Panc1 (cell line): ENCODE data around the gene GGA1. TPM values are rescaled to one million over a fixed set of nuclear protein-coding genes. Genes with fewer than 3 reads are reported as not detected.

Experiments used
- ATAC-seq: fragments of 200-7000 bp; cut with Tn5 transposase; 2 replicates; pipeline ENCODE4 v1.9.1; 2020; ENCODE audit warnings: mild to moderate bottlenecking, moderate library complexity
- BruUV-seq: library from RNA; stranded (reverse); fragments of 400-500 nt; replicated peaks from 2 replicates; lab custom pipeline; 2021; lab: Mats Ljungman, UMichigan
- CTCF ChIA-PET: fragments of 300-600 bp; sonication (Branson Sonifier 250); formaldehyde crosslinking; loops from one replicate; lab custom pipeline; 2022; ENCODE audit warnings: antibody characterized with exemption; lab: Charles Lee
- POLR2A ChIA-PET: fragments of 300-600 bp; sonication (Branson Sonifier 250); formaldehyde crosslinking; loops from one replicate; lab custom pipeline; 2022; ENCODE audit warnings: antibody characterized with exemption; lab: Charles Lee
- DNase-seq: peaks from one replicate; pipeline ENCODE4 v3.0.0-alpha.2; 2010; ENCODE audit warnings: low read depth, low spot score
- H3K27ac ChIP-seq: 2 replicates; pipeline ENCODE4 v1.5.1; 2011; ENCODE audit warnings: mild to moderate bottlenecking, low read length, inconsistent platforms
- H3K27me3 ChIP-seq: fragments of 200-500 bp; sonication (Bioruptor generic); 2 replicates; pipeline ENCODE4 v1.6.0; 2014; ENCODE audit warnings: low read length, inconsistent platforms; ENCODE audit not compliant: control insufficient read depth, insufficient read depth
- H3K36me3 ChIP-seq: fragments of 200-500 bp; sonication (Bioruptor generic); 2 replicates; pipeline ENCODE4 v1.5.1; 2014; ENCODE audit warnings: inconsistent platforms, mild to moderate bottlenecking, low read length, moderate library complexity; ENCODE audit not compliant: control insufficient read depth, insufficient read depth
- H3K4me1 ChIP-seq: 2 replicates; pipeline ENCODE4 v1.5.1; 2011; ENCODE audit warnings: inconsistent platforms, mild to moderate bottlenecking, low read length, moderate library complexity; ENCODE audit not compliant: control insufficient read depth, insufficient read depth
- H3K4me3 ChIP-seq, 2 experiments: 2 replicates each; pipeline ENCODE4 v1.5.1; 2011 to 2012; ENCODE audit warnings: low read depth in 2 of 2, low read length in 2 of 2, mild to moderate bottlenecking in 2 of 2, inconsistent platforms in 1 of 2, moderate library complexity in 1 of 2
- H3K9me3 ChIP-seq: fragments of 200-500 bp; sonication (Bioruptor generic); 2 replicates; pipeline ENCODE4 v1.5.1; 2014; ENCODE audit warnings: low read depth, mild to moderate bottlenecking, inconsistent platforms, low read length, moderate library complexity; ENCODE audit not compliant: control insufficient read depth, insufficient read depth
- POLR2AphosphoS5 ChIP-seq: IDR thresholded peaks from 2 replicates; pipeline ENCODE4 v1.6.1; 2012; ENCODE audit warnings: mild to moderate bottlenecking, low read depth, low read length, moderate library complexity
- REST ChIP-seq, 2 experiments: IDR thresholded peaks; 2 replicates each; pipeline ENCODE4 v1.6.1; 2011 to 2012; ENCODE audit warnings: low read depth in 2 of 2, control low read depth in 1 of 2, low read length in 1 of 2, mild to moderate bottlenecking in 1 of 2, moderate library complexity in 1 of 2; ENCODE audit not compliant: insufficient read depth in 1 of 2
- SIN3A ChIP-seq: IDR thresholded peaks from 2 replicates; pipeline ENCODE4 v1.6.1; 2012; ENCODE audit warnings: low read depth, mild to moderate bottlenecking, low read length, moderate library complexity, borderline replicate concordance; ENCODE audit not compliant: insufficient read depth
- TCF7L2 ChIP-seq: IDR thresholded peaks from 2 replicates; pipeline ENCODE4 v1.6.1; 2011; ENCODE audit warnings: mild to moderate bottlenecking, low read depth, low read length, inconsistent platforms
- in situ Hi-C: cut with HindIII; loops from 2 replicates; pipeline ENCODE4 v1.10.0; 2016; ENCODE audit warnings: low sequenced_read_pairs, low pct_unique_long_range_greater_than_20kb
- intact Hi-C: fragments of 100-400 bp; cut with micrococcal nuclease; formaldehyde crosslinking; loops from one replicate; pipeline ENCODE4 v1.10.0; 2022; ENCODE audit not compliant: unreplicated experiment
- total RNA-seq: library from RNA; stranded (reverse); gene quantifications from one replicate; pipeline ENCODE4 v1.2.1, GENCODE V29; 2021; ENCODE audit not compliant: unreplicated experiment
- TF ChIP-seq, protein P1 (sequence below): fragments of 450-650 bp; IDR thresholded peaks from 2 replicates; pipeline ENCODE4 v1.5.1; 2017; ENCODE audit warnings: mild to moderate bottlenecking

GGA1 gene
- total RNA-seq, 1 experiment from 2014 or later = 45.4 TPM

- TF ChIP-seq POLR2AphosphoS5 = no peak
- TF ChIP-seq SIN3A = no peak
- no peak for TF ChIP-seq TCF7L2
- no peak for TF ChIP-seq REST (IDR thresholded peaks at IDR 0.05; ENCODE audit: insufficient read depth in 1 of 2, low read depth in 2 of 2, low read length in 1 of 2)
- TF ChIP-seq, protein P1, sequence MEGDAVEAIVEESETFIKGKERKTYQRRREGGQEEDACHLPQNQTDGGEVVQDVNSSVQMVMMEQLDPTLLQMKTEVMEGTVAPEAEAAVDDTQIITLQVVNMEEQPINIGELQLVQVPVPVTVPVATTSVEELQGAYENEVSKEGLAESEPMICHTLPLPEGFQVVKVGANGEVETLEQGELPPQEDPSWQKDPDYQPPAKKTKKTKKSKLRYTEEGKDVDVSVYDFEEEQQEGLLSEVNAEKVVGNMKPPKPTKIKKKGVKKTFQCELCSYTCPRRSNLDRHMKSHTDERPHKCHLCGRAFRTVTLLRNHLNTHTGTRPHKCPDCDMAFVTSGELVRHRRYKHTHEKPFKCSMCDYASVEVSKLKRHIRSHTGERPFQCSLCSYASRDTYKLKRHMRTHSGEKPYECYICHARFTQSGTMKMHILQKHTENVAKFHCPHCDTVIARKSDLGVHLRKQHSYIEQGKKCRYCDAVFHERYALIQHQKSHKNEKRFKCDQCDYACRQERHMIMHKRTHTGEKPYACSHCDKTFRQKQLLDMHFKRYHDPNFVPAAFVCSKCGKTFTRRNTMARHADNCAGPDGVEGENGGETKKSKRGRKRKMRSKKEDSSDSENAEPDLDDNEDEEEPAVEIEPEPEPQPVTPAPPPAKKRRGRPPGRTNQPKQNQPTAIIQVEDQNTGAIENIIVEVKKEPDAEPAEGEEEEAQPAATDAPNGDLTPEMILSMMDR = no peak
- ATAC-seq (no peak), DNase-seq (no peak)
- POLR2A ChIA-PET = interaction anchor here (0.7 kb wide), 1 partner anchor 10 kb away, joined by 6 read pairs; no protein-coding TSS in a partner anchor
- H3K27me3 ChIP-seq = no peaks in the 10 kb centered on the region
- BruUV-seq = no TSS peak
- CTCF ChIA-PET = interaction anchor here (2.7 kb wide), 1 partner anchor 19 kb away, joined by 11 read pairs; no protein-coding TSS in a partner anchor
- no peak overlapping the region for H3K4me3 ChIP-seq
- no peaks in the 10 kb centered on the region for H3K9me3 ChIP-seq
- H3K4me1 ChIP-seq = peaks cover 32% of the 10 kb centered on the region
- H3K36me3 ChIP-seq = no peaks in the 10 kb centered on the region
- in situ Hi-C loops = no loop called here
- peak overlapping the region; percentile 39; the same call in 1 of the 2 replicates for H3K27ac ChIP-seq
- intact Hi-C loops = loop anchor here (2.0 kb wide), 1 partner anchor 37 kb away; no protein-coding TSS in a partner anchor
These were observed 71.0 kb downstream of the GGA1 start for GRCh38 chr22:37679670-37680069.

DNA sequence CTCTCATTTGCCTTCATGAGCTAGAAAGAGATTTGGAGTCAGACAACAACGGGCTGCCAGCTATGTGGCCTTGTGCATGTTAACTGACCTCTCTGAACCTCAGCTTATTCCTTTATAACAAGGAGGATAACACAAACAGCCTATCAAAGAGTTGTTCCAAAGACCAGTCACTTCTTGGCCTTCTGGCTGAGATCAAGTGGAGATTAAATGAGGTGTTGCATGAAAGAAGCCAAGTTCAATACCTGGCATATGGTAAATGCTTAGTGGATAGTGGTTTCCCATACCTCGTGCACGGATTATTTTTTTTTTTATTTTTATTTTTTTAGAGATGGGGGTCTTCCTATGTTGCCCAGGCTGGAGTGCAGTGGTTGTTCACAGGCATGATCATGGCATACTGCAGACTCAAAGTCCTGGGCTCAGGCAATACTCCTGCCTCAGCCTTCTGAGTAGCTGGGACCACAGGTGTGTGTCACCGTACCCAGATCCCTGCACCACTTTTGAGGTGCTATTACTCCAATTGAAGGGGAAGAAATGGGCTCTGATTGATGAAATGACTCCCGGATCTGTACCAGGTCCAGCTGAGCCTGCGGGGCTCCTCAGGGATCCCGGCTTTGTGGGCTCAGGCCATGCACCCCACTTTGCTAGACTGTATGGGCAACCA lies 71.7 kb downstream of the GGA1 start:
- POLR2A ChIA-PET = no interaction called here
- H3K4me3 ChIP-seq = no peak overlapping the region
- in situ Hi-C loops (no loop called here), intact Hi-C loops (loop anchor here (2.0 kb wide), 1 partner anchor 38 kb away; no protein-coding TSS in a partner anchor)
- H3K4me1 ChIP-seq = peaks cover 32% of the 10 kb centered on the region
- H3K27me3 ChIP-seq = no peaks in the 10 kb centered on the region
- DNase-seq = no peak
- no TSS peak for BruUV-seq
- peak overlapping the region; percentile 39; the same call in 1 of the 2 replicates for H3K27ac ChIP-seq
- CTCF ChIA-PET = interaction anchor here (2.0 to 2.7 kb wide), 2 partner anchors 19 to 37 kb away, joined by 11 to 13 read pairs; no protein-coding TSS in a partner anchor
- H3K9me3 ChIP-seq = no peaks in the 10 kb centered on the region
- ATAC-seq = 0 out of 2 replicates have a peak, but pooled peaks have one; percentile 6
- TF ChIP-seq POLR2AphosphoS5 (peak; percentile 86; the same call in 1 of the 2 replicates), TCF7L2 (no peak)
- no peaks in the 10 kb centered on the region for H3K36me3 ChIP-seq
